ENCODE results near the gene EDAR.

DNA sequence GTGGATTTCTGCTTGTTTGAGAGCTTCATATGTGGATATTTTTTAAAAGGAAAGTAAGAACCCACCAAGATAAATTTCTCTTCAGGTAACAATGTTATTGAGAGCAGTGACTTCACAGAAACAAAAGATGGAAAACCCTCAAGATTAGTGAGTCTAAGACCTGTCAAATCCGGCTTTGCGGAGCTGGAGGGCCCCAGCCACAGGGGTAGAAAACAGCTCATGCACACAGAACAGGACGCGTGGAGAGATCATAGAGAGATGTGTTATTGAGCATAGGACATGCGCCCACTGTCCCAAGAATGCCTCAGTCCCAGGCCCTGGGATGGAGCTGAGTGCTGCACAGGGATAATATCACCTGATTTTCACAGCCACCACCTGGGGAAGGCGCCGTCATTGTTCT, 21.3 kb downstream of the EDAR start:
- TF ChIP-seq, protein P1, sequence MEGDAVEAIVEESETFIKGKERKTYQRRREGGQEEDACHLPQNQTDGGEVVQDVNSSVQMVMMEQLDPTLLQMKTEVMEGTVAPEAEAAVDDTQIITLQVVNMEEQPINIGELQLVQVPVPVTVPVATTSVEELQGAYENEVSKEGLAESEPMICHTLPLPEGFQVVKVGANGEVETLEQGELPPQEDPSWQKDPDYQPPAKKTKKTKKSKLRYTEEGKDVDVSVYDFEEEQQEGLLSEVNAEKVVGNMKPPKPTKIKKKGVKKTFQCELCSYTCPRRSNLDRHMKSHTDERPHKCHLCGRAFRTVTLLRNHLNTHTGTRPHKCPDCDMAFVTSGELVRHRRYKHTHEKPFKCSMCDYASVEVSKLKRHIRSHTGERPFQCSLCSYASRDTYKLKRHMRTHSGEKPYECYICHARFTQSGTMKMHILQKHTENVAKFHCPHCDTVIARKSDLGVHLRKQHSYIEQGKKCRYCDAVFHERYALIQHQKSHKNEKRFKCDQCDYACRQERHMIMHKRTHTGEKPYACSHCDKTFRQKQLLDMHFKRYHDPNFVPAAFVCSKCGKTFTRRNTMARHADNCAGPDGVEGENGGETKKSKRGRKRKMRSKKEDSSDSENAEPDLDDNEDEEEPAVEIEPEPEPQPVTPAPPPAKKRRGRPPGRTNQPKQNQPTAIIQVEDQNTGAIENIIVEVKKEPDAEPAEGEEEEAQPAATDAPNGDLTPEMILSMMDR (IDR thresholded peaks at IDR 0.05): no peak
- no peak for TF ChIP-seq POLR2AphosphoS5 (IDR thresholded peaks at IDR 0.05)
- no peak for TF ChIP-seq POLR2A (IDR thresholded peaks at IDR 0.05)

Data from sigmoid colon (tissue), 4 donors.